Cerebellar nuclear complex (tissue), 1 donor: ENCODE data around the gene KNDC1.
"Not testable (repeated sequence)": the region's sequence is repeated elsewhere in the genome, so short reads cannot be mapped to it uniquely, and the experiment has no call there.

Experiments used
- DNase-seq, 2 experiments: peaks; one replicate each; lab custom pipeline; 2025; lab: John Stamatoyannopoulos, UW

The KNDC1 gene, protein sequence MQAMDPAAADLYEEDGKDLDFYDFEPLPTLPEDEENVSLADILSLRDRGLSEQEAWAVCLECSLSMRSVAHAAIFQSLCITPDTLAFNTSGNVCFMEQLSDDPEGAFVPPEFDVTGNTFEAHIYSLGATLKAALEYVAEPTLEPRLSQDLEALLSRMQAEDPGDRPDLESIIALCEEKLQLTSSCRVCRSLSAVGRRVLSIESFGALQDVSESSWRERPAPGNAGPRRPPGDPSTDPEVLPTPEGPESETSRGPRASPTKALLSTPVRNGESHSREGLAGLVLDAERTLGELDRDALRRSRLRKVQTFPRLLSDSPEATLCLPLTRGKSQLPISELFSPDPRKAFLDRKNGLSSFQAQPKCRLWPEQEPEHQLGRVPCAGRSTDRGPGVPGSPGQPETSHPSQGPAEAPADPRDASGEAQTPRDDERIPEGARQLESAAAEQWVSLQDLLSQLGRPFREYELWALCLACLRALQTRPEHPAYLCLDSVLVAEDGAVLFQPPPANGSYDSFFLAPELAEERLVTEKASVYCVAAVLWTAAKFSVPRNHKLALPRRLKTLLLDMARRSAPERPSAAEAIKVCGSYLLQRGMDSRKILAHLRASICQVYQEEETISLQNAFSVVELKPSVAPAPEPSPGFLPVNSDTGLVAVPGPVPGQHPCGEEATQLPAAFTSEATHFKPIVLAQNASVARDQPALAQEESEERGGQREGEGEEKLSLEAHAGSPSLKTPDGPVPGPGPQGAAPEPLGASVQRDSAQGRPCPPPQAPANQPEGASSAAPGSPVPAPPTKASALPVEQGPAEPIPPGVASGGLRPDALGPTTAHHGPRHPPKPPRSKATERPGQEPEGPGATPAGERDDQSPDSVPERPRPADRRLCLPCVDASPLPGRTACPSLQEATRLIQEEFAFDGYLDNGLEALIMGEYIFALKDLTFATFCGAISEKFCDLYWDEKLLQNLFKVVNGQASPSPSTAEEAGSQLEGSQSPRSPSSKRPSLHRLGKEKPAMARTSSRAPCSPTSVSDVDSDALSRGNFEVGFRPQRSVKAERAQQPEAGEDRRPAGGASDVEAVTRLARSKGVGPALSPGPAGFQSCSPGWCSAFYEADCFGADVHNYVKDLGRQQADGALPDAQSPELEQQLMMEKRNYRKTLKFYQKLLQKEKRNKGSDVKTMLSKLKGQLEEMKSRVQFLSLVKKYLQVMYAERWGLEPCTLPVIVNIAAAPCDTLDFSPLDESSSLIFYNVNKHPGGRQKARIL (N-terminal part only)

DNA sequence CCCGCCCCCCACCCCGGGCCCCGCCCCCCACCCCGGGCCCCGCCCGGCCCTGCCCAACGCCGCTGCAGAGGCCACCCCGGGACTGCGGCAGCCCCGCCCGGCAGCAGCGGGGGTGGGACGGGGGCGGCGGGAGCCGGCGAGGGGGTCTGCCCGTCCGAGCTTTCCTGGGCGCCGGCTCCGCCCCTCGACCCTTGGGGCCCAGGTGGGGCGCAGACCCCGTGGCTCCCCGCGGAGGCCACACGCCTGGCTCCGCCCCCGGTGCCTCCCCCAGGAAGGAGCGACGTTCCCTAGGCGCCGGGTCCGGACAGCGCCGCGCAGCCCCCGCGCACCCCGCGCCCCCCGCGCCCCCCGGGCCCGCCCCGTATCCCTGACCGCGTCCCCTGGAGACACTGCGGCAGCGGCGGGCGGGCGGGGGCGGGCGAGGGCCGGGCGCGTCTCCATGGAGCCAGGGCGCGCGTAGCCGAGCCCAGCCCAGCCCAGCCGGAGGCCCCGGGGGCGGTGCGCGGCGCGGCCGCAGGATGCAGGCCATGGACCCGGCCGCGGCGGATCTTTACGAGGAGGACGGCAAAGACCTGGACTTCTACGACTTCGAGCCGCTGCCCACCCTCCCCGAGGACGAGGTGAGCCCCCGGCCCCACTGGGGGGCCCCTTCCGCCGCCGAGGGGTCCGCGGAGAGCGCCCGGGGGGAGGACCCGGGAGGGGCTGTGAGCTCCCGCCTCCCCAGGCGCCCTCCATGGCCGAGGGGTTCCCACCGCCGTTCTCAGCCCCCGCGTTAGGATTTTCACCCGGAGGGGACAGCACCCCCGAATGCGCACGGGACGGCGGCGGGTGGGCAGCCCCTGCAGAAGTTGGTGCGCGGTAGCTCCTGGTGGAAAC lies at the start of gene KNDC1:
KNDC1 (plus strand) TSS at position 270 of the 876 bp plus-strand sequence; CDS start at position 519, 249 bp downstream.
- DNase-seq = no peak

DNA sequence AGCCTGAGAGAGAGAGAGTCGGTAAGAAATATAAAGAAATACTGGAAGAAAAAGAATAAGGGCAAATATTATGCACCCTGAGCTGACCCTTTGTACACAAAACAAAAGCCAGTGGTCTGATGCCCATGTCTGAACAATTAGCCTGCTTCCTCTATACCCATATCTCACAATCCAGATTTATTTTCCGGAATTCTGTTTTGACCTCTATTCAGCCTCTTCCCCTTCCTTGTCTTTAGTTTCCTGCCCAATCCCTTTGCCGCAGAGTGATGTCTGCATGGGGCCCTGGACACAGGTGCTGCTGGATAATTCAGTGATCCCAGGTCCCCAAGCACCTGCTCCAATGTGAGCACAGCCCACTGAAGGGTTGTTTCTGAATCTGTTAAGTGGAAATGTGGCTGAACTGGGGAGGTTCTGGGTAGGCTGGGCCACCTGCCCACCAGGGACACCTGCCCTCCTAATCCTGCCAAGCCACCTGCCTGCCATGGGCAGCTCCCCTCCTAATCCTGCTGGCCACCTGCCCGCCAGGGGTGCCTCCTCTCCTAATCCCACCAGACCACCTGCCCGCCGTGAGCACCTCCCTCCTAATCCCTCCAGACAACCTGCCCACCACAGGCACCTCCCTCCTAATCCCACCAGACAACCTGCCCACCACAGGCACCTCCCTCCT lies 49.3 kb upstream of the KNDC1 start:
- no peak for DNase-seq

DNA sequence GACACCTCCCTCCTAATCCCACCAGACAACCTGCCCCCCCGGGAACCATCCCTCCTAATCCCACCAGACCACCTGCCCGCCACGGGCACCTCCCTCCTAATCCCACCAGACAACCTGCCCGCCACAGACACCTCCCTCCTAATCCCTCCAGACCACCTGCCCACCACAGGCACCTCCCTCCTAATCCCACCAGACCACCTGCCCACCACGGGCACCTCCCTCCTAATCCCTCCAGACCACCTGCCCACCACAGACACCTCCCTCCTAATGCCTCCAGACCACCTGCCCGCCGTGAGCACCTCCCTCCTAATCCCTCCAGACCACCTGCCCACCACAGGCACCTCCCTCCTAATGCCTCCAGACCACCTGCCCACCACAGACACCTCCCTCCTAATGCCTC lies 48.4 kb upstream of the KNDC1 start:
- not testable (repeated sequence) for DNase-seq

DNA sequence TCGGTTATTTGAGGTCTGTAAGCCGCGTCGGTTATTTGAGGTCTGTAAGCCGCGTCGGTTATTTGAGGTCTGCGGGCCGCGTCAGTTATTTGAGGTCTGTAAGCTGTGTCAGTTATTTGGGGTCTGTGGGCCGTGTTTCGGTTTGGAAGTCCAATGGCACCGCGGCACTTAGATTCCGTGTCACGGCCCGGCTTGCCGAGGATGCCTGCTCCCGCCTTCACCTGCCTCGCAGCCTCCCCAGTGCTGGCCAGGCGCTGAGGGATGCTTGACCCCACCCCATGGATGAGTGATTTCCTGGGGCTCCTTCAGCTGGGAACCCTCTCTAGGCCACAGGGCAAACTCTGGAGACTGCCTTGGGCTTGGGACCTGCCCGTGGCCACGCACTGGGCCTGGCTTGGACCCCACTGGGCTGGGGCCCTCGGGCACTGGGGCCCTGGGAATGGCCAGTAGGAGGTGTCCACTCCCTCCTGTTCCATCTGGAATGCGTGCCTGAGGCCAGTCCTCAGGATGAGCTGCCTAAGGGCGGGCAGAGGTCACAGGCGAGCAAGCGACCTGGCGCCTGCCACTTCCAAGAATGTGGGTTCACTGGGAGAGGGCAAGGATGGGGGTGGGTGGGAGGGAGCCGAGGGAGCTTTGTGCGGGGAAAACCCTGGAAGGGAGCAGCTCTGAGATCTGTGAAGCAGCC lies 46.7 kb upstream of the KNDC1 start:
- DNase-seq = no peak

DNA sequence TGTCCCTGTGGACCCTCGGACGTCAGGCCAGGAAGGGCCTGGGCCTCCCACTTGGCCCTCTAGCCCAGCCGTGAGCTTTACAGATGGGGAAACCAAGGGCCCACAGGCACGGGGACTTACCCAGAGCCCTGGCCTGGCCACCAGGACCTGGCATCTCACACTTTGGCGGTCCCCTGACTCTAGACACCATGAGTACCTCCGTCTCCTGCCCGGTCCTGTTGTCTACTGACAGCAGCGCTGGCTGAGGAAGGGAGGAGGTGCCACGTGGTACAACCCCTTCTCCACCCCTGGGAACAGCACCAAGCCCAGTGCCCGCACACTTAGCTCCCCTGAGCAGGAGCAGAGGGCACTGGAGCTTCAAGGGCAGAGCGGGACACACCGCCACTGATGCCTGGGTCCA lies 46.2 kb upstream of the KNDC1 start:
- DNase-seq = no peak

DNA sequence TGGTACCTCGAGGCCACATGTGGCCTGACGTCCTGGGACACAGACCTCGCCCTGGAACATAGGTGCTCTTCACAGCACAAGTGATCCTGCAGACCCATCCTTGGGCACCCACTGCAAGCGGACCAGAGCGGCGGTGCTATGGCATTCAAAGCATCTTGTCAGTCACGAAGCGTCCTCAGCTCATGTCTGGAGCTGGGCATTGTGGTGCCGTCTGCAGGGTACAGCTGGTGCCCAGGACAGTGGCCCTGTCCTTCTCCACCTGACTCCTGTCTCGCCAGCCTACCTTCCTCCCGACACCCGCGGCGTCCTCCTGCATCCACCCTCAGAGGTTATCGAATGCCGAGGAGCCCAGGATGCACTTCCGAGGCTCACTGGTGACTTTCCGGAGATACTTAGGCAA lies 45.8 kb upstream of the KNDC1 start:
- DNase-seq = no peak

DNA sequence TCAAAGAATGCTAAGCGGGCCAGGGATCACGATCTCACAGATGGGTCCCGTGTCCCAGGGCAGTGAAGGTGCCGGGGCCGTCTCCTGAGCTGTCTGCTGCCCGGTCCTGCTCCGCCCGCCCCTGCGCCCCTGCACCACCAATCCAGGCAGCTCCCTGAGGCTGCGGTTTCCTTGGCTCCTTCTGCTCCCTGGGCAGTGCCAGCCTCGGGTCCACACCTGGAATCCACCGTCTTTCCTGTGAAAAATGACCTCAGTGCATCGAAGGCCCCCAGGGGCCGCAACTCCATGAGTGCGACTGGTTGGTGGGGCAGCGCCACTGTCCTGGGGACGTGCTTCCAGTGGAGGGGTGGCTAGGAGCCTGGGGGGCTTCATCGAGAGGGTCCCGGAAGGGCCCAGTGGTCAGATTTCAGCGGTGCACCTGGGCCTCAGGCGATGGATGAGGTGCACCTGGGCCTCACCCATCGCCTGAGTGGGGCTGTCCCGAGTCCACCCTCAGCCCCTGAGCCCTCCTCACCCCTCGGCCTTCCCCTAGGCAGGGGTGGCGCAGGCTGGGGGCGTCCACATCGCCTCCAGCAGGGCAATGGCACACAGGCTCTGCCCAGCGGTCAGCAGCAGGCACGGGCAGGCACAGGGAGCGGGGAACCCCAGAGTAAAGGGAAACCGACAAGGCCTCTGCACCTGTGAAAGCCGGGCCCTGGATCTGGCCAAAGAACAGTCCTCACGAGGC lies 45.1 kb upstream of the KNDC1 start:
- DNase-seq = no peak

DNA sequence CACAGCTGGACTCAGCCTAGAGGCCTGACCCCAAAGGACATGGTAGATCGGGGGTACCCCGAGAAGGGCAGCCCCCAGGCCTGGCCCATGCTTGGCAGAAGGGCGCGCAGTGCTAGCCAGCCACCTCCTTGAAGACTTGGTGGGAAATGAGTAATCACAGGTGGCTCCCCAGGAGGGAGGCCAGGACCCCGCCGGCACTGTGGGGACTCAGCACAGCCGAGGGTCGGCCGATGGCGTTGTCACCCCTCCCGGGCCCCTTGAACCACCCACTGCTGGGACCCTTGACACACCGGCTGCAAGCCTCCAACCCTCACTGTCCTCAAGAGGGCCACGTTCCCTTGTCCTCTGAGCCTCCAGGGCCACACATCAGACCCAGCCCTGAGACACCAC lies 44.6 kb upstream of the KNDC1 start:
- no peak for DNase-seq

DNA sequence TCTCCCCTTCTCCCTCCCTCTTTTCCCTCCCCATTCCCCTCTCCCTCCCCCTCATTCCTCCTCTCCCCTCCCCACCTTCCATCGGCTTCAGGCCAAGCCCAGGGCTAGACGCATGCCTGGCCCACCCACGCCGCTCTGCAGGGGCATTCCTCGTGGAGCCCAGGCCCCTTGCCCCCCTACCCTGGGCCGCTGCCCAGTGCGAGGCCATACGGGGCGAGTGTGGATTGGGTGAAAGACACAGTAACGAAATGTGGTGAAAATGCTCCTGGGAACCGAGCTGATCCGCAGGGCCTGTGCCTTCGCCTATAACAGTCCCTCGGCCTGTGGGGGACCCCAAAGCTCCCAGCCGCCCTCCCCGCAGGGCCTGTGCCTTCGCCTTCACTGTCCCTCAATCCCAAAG lies 44.0 kb upstream of the KNDC1 start:
- DNase-seq = no peak

DNA sequence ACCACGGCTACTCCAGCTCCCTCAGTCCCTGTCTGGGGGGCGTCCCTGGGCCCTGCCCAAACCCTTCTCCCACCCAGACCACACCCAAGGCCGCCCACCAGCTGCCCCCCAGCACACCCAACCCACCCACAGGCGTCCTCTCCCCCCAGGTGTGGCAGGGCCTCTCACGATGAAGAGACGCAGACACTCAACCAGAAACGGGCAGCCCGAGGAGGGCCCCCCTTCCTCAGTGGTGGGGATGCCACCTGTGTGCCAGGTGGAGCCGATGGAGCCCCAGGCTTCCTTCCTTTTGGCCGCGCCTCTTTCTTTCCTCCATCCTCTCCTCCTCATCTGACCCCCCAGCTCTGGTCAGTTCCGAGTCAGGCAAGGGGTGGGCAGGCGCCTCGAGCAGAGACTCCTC lies 43.6 kb upstream of the KNDC1 start:
- DNase-seq = no peak

DNA sequence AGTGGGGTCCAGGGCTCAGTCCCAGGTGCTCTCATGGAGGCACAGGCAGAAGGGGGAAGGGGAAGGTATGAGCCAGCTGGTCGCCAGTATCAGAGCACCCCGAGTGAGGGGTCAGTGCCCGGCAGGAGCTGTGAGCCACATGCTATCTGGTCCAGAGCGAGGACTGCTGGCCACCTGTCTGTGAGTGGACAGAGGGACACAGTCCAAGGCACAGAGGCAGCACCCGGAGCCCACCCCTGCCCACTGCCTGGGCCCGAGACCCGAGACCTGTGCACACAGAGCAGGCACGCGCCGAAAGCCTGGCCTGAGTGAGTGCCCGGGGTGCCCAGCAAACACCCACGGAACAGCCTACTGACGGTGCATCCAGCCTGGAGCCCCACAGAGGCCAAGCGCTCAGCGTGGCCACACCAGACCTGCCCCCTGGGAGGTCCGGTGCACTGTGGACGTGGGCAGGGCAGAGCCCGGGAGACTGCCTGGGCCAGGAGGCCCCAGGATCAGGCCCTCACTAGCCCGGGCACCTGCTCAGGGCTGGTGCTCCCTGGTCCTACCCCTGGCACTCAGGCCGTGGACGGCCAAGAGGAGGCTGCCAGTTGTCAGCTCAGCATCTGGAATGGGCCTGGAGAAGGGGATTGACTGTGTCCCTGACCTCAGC lies 42.9 kb upstream of the KNDC1 start:
- no peak for DNase-seq

DNA sequence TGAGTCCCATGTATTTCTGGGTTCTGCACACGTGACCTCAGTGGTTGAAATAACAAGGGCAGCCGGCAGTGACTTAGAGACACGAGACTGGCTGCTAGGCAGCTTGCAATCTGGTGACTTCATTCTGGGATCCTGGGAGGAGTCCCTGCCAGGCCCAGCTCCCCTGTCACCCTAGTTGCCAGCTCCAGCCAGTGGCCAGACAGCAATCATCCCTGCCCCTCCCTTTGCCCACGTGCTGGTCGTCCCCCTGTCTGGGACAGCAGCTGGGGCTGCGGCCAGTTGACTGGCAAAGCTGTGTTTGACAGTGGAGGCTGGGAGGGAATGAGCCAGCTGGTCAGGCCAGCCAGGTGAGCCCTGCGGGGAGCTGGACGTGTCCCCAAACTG lies 42.3 kb upstream of the KNDC1 start:
- no peak for DNase-seq

DNA sequence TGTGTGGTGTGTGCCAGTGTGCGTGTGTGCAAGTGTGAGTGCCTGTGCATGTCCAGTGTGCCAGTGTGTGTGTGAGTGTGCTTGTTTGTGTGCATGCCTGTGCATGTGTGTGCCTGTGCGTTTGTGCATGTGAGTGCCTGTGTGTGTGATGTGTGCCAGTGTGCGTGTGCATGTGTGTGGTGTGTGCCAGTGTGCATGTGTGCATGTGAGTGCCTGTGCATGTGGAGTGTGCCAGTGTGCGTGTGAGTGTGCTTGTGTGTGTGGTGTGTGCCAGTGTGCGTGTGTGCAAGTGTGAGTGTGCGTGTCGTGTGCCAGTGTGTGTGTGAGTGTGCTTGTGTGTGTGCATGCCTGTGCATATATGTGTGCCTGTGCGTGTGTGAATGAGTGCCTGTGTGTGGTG lies 38.5 kb upstream of the KNDC1 start:
- no peak for DNase-seq

DNA sequence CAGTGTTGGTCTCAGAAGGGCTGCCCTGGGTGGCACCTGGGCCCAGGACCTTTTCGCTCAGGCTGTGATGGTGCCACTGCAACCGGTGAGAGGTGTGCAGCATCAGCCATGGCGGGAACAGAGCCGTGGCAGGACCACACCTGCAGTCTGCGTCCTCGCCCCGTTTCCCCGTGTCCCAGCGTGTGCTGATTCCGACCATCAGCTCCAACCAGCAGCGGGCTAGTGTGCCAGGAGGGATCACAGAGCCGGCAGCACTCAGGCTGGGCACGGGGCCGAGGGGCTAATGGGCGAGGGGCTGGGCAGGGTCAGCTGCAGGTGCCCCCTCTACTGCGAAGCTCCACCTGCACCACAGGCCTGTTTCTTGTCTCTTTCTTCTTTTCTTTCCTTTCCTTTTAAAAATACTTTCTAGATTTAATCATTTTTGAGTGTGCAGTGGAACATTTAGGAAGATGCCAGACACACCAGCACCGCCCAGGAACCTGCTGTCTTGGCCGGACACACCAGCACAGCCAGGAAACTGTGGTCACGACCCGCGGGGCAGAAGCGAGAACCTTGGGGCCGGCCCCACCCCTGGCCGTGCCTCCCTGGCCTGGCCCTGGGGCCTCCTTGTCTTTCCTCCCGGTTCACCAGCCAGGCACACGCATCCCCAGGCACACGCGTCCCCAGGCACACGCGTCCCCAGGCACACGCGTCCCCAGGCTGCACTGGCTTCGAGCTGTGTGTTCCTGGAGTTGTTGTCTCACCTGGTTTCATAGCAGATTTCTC lies 37.7 kb upstream of the KNDC1 start:
- no peak for DNase-seq

DNA sequence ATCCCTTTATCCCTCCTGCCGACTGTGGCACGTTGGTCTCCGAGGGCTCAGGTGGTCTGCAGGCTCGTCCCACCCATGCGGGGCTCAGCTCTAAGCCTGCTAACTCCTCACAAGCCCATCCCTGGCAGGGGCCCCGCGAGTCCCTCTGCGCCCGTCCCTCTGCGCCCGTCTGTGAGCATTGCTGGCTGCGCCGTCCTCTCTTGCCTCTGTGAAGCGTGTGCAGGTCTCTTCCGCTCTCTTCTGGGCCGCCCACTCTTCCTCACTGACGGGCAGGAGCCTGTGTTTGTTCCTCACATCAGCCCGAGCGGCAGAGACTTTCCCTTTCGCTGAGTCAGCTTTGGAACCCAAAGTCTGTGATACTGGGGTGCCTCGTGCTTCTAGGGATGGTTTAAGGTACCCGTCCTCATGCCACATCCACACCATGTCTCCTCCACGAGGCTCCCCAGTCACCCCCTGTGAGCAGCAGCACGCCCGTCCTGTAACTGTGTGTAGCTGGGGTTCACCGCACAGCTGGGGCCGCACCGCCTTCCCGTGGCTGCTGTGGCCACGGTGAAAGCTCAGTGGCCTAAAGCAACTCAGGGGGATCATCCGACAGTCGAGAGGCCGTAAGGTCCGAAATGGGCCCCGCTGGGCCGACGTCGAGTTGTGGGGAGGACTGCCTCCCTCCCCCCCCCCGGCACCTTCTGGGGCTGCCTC lies 36.8 kb upstream of the KNDC1 start:
- no peak for DNase-seq

DNA sequence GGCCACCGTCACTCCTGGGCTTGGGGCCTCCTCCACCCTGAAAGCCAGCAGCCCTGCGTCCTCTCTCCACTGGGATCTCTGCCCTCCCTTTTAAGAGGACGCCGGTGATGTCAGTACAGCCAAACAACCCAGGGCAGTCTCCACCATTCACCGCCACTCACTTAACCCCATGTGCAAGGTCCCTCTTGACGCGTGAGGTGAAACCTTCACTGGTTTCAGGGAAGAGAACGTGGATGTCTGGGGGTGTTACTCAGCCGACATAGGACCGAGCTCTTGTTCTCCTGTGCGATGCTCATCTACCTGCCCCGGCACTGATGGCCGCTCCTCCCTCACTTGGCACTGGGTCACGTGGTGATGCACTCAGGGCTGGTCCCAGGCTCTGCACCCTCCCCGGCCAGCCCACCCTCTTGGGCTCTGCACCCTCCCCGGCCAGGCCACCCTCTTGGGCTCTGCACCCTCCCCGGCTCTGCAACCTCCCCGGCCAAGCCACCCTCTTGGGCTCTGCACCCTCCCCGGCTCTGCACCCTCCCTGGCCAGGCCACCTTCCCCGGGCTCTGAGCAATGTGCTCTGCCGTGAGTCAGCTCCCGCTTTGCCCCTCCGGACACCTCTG lies 36.2 kb upstream of the KNDC1 start:
- no peak for DNase-seq
